RWPE1 (cell line): ENCODE results near the gene AKAP13.
"Not testable (repeated sequence)": the region's sequence is repeated elsewhere in the genome, so short reads cannot be mapped to it uniquely, and the experiment has no call there.

Source experiments
- CTCF ChIA-PET: fragments of 350-600 bp; sonication (Branson Sonifier 250); formaldehyde crosslinking; extraction: SDS; loops from one replicate; lab custom pipeline; 2021; lab: Yijun Ruan, JAX
- POLR2A ChIA-PET: fragments of 400-600 bp; formaldehyde crosslinking; extraction: SDS; loops from one replicate; lab custom pipeline; 2020; ENCODE audit warnings: antibody characterized with exemption; ENCODE audit not compliant: low non-redundant PET; lab: Yijun Ruan, JAX
- DNase-seq: peaks from one replicate; pipeline ENCODE4 v3.0.0; 2012; ENCODE audit warnings: low spot score
- H3K27ac ChIP-seq: fragments of 450-650 bp; 2 replicates; pipeline ENCODE4 v1.5.1; 2017
- TF ChIP-seq, protein P1 (sequence below): fragments of 450-650 bp; conservative IDR thresholded peaks from 2 replicates; pipeline ENCODE4 v1.5.1; 2017; ENCODE audit warnings: low read depth, mild to moderate bottlenecking

The AKAP13 gene

GRCh38 chr15:85583442-85583841 lies 203.0 kb downstream of the AKAP13 start:
- ChIA-PET CTCF (no interaction called here), POLR2A (no interaction called here)
- H3K27ac ChIP-seq = no peak overlapping the region
- TF ChIP-seq, protein P1, sequence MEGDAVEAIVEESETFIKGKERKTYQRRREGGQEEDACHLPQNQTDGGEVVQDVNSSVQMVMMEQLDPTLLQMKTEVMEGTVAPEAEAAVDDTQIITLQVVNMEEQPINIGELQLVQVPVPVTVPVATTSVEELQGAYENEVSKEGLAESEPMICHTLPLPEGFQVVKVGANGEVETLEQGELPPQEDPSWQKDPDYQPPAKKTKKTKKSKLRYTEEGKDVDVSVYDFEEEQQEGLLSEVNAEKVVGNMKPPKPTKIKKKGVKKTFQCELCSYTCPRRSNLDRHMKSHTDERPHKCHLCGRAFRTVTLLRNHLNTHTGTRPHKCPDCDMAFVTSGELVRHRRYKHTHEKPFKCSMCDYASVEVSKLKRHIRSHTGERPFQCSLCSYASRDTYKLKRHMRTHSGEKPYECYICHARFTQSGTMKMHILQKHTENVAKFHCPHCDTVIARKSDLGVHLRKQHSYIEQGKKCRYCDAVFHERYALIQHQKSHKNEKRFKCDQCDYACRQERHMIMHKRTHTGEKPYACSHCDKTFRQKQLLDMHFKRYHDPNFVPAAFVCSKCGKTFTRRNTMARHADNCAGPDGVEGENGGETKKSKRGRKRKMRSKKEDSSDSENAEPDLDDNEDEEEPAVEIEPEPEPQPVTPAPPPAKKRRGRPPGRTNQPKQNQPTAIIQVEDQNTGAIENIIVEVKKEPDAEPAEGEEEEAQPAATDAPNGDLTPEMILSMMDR = no peak
- no peak for DNase-seq

DNA sequence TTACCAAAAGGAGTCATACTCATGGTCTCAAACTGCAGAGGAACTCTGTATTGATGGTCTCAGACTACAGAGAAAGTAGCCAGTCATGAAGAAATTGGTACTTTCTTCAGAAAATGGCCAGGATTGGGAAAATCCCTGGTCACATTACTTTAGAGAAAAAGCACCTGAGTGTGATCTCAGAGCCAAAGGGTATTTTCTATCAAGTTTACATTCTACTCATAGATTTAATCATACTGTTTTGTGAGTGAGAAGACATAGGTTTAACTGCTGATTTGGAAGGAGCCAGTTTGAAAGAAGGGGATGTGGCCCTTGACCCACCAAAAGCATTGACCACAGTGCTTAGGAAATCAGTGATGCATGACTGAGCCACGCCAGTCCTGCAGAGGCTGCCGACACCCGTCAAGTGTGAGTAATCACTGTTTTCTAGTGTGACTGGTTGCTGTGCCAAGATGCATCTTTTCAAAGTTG lies 203.6 kb downstream of the AKAP13 start:
- no peak overlapping the region; the same call in 1 of the 2 replicates for H3K27ac ChIP-seq
- CTCF ChIA-PET = no interaction called here
- POLR2A ChIA-PET = no interaction called here
- TF ChIP-seq, protein P1 = no peak
- DNase-seq = peak; percentile 64

- CTCF ChIA-PET = no interaction called here
- no peak overlapping the region for H3K27ac ChIP-seq
- TF ChIP-seq, protein P1 = no peak
- POLR2A ChIA-PET = no interaction called here
- DNase-seq = no peak
Measured at GRCh38 chr15:85584872-85585271, 204.5 kb downstream of the AKAP13 start.

DNA sequence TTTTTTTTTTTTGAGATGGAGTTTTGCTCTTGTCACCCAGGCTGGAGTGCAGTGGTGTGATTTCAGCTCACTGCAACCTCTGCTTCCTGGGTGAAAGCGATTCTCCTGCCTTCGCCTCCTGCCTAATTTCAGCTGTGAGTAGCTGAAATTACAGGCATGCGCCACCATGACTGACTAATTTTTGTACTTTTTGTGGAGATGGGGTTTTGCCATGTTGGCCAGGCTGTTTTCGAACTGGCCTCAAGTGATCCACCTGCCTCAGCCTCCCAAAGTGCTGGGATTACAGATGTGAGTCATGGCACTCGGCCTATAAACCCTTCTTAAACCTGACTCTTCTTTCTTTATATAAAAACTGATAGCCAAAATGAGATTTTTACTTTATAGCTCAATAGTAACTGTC lies 205.8 kb downstream of the AKAP13 start:
- DNase-seq, POLR2A ChIA-PET, H3K27ac ChIP-seq: not testable (repeated sequence)
- CTCF ChIA-PET = interaction anchor here (0.7 to 0.8 kb wide), 2 partner anchors 106 to 255 kb away, joined by 4 to 5 read pairs; no protein-coding TSS in a partner anchor

DNA sequence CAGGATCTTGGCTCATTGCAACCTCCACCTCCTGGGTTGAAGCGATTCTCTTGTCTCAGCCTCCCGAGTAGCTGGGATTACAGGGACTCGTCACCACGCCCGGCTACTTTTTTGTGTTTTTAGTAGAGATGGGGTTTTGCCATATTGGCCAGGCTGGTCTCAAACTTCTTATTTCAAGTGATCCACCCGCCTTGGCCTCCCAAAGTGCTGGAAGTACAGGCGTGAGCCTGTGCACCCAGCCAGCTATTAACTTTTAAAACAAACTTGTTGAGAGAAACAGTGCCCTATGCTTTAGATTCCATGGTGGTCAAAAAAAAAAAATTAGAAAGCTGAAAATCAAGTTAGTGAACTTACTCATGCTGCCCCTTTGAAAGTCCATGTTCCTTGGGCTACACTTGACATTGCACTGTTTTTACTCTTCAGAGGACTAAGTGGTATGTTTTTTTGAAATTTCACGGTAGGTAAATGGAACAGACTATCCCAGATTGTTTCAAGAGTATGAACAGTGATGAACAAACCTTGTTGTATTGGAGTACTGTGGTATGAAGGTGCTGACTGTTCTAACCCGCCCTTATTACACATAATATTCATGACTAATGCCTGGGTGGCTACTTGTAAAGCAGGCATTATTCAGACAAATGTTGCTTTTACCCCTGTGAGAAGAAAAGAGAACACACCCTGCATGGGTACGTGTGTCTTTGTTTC lies 207.5 kb downstream of the AKAP13 start:
- POLR2A ChIA-PET = no interaction called here
- CTCF ChIA-PET = interaction anchor here (0.6 kb wide), 2 partner anchors 242 to 811 kb away, joined by 3 read pairs; no protein-coding TSS in a partner anchor
- peak overlapping the region; percentile 74 for H3K27ac ChIP-seq
- TF ChIP-seq, protein P1 = no peak
- peak; percentile 83 for DNase-seq

GRCh38 chr15:85588677-85589076 lies 208.3 kb downstream of the AKAP13 start:
- DNase-seq = no peak
- POLR2A ChIA-PET = no interaction called here
- H3K27ac ChIP-seq = no peak overlapping the region
- CTCF ChIA-PET = no interaction called here
- TF ChIP-seq, protein P1 = no peak

DNA sequence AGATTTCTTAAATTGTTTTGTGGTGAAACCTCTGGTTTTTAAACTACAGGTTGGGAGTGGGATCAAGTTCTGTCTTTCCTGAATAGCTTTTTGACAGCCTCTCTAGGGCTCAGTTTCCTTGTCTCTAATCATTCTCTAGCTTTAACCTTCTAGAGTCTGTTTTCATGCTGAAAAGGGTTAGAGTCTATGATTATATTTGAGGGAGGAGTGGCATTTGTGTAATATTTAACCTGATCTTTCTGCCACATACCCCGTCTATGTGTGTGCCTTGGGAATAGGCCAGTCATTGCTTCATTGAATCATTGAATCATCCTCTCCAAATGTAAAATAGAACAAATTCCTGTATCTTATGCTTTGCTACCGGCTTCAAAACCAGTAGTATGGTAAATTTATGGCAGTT lies 209.4 kb downstream of the AKAP13 start:
- POLR2A ChIA-PET = no interaction called here

More for the DNA sequence above, 209.4 kb downstream of the AKAP13 start:
- H3K27ac ChIP-seq = no peak overlapping the region
- peak; percentile 22 for DNase-seq
- CTCF ChIA-PET = no interaction called here
- TF ChIP-seq, protein P1 = no peak
